DOHH2 (cell line): ENCODE results near the gene MBNL3.

Source experiments
- EZH2phosphoT487 ChIP-seq: fragments of 200-600 bp; sonication (generic); IDR thresholded peaks from 2 replicates; pipeline ENCODE4 v1.6.1; 2017; ENCODE audit warnings: borderline replicate concordance, mild to moderate bottlenecking, antibody characterized with exemption, low read length, moderate library complexity, mixed read lengths
- TF ChIP-seq, protein P1 (sequence below): fragments of 200-600 bp; sonication (generic); IDR thresholded peaks from one replicate; pipeline ENCODE4 v1.5.1; 2014; ENCODE audit warnings: antibody characterized with exemption, mild to moderate bottlenecking, low read depth, low read length; ENCODE audit not compliant: poor library complexity, severe bottlenecking

DNA sequence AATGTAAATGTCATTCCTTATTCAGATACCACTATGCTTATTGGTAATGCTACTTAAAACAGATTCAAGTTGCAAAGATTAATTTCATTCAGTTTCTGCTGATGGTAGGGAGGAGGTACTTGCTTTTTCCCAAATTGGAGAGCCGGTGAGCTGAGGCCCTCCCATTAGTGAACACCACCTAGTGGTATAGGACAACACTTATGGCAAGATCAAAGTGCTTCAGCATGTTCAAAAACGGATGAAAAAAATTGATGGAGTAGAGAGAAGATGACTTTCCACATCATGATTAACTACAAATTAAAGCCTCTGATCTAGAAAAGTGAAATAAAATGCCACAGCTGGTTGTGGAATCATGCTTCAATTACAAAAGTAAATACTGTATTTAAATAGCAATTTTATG is 112.9 kb downstream of the MBNL3 start:
- TF ChIP-seq, protein P1, sequence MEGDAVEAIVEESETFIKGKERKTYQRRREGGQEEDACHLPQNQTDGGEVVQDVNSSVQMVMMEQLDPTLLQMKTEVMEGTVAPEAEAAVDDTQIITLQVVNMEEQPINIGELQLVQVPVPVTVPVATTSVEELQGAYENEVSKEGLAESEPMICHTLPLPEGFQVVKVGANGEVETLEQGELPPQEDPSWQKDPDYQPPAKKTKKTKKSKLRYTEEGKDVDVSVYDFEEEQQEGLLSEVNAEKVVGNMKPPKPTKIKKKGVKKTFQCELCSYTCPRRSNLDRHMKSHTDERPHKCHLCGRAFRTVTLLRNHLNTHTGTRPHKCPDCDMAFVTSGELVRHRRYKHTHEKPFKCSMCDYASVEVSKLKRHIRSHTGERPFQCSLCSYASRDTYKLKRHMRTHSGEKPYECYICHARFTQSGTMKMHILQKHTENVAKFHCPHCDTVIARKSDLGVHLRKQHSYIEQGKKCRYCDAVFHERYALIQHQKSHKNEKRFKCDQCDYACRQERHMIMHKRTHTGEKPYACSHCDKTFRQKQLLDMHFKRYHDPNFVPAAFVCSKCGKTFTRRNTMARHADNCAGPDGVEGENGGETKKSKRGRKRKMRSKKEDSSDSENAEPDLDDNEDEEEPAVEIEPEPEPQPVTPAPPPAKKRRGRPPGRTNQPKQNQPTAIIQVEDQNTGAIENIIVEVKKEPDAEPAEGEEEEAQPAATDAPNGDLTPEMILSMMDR, result no peak
- TF ChIP-seq EZH2phosphoT487, result no peak
